Mucosa of stomach (tissue), 1 donor: ENCODE measurements around the gene NXT1.
"Not testable (repeated sequence)": the region's sequence is repeated elsewhere in the genome, so short reads cannot be mapped to it uniquely, and the experiment has no call there.

ENCODE experiments used
- H3K27me3 ChIP-seq: one replicate; pipeline ENCODE4 v1.7.0; 2013; ENCODE audit warnings: mild to moderate bottlenecking, low read length; ENCODE audit not compliant: control insufficient read depth, insufficient read depth
- H3K36me3 ChIP-seq: one replicate; pipeline ENCODE4 v1.7.0; 2013; ENCODE audit warnings: low read length; ENCODE audit not compliant: control insufficient read depth, insufficient read depth
- H3K4me1 ChIP-seq: one replicate; pipeline ENCODE4 v1.7.0; 2013; ENCODE audit warnings: mild to moderate bottlenecking, low read length; ENCODE audit not compliant: control insufficient read depth, insufficient read depth
- H3K4me3 ChIP-seq: one replicate; pipeline ENCODE4 v1.7.0; 2013; ENCODE audit warnings: low read length
- H3K9ac ChIP-seq: one replicate; pipeline ENCODE4 v1.7.0; 2013; ENCODE audit warnings: mild to moderate bottlenecking, low read length, moderate library complexity
- H3K9me3 ChIP-seq: one replicate; pipeline ENCODE4 v1.7.0; 2013; ENCODE audit warnings: mild to moderate bottlenecking, low read length, moderate library complexity; ENCODE audit not compliant: control insufficient read depth
- donor health status: Pancreatic carcinoma.

Gene NXT1

GRCh38 chr20:23334111-23334510, 16.5 kb upstream of the NXT1 start:
- no peaks in the 10 kb centered on the region for H3K36me3 ChIP-seq
- no peaks in the 10 kb centered on the region for H3K4me1 ChIP-seq
- no peaks in the 10 kb centered on the region for H3K9me3 ChIP-seq
- no peak overlapping the region for H3K4me3 ChIP-seq
- H3K9ac ChIP-seq: no peak overlapping the region
- H3K27me3 ChIP-seq: no peaks in the 10 kb centered on the region

- no peak overlapping the region for H3K4me3 ChIP-seq
- H3K4me1 ChIP-seq: no peaks in the 10 kb centered on the region
- no peaks in the 10 kb centered on the region for H3K27me3 ChIP-seq
- no peaks in the 10 kb centered on the region for H3K36me3 ChIP-seq
- no peak overlapping the region for H3K9ac ChIP-seq
- no peaks in the 10 kb centered on the region for H3K9me3 ChIP-seq
Measured at GRCh38 chr20:23335521-23335920, 15.1 kb upstream of the NXT1 start.

GRCh38 chr20:23336476-23336875, 14.1 kb upstream of the NXT1 start:
- Histone ChIP-seq H3K9me3 (no peaks in the 10 kb centered on the region), H3K36me3 (no peaks in the 10 kb centered on the region), H3K27me3 (no peaks in the 10 kb centered on the region), H3K4me1 (no peaks in the 10 kb centered on the region), H3K9ac (no peak overlapping the region), H3K4me3 (no peak overlapping the region)

- H3K27me3 ChIP-seq: no peaks in the 10 kb centered on the region
- H3K4me3 ChIP-seq: no peak overlapping the region
- H3K9me3 ChIP-seq: no peaks in the 10 kb centered on the region
Measured at GRCh38 chr20:23337312-23337711, 13.3 kb upstream of the NXT1 start.

GRCh38 chr20:23339986-23340385, 10.6 kb upstream of the NXT1 start:
- no peaks in the 10 kb centered on the region for H3K36me3 ChIP-seq
- H3K9ac ChIP-seq: no peak overlapping the region
- no peaks in the 10 kb centered on the region for H3K9me3 ChIP-seq
- H3K4me3 ChIP-seq: no peak overlapping the region
- no peaks in the 10 kb centered on the region for H3K4me1 ChIP-seq
- H3K27me3 ChIP-seq: no peaks in the 10 kb centered on the region

More at GRCh38 chr20:23337312-23337711, 13.3 kb upstream of the NXT1 start:
- H3K4me1 ChIP-seq: no peaks in the 10 kb centered on the region
- H3K36me3 ChIP-seq: no peaks in the 10 kb centered on the region
- H3K9ac ChIP-seq: no peak overlapping the region

- H3K36me3 ChIP-seq: no peaks in the 10 kb centered on the region
- H3K9ac ChIP-seq: no peak overlapping the region
- no peaks in the 10 kb centered on the region for H3K9me3 ChIP-seq
- no peak overlapping the region for H3K4me3 ChIP-seq
- H3K4me1 ChIP-seq: no peaks in the 10 kb centered on the region
- no peaks in the 10 kb centered on the region for H3K27me3 ChIP-seq
Measured at GRCh38 chr20:23340524-23340923, 10.1 kb upstream of the NXT1 start.

GRCh38 chr20:23341073-23341472, 9.5 kb upstream of the NXT1 start:
- Histone ChIP-seq H3K4me1 (no peaks in the 10 kb centered on the region), H3K9ac (no peak overlapping the region), H3K27me3 (no peaks in the 10 kb centered on the region), H3K36me3 (no peaks in the 10 kb centered on the region), H3K4me3 (no peak overlapping the region), H3K9me3 (no peaks in the 10 kb centered on the region)

GRCh38 chr20:23343590-23343989, 7.0 kb upstream of the NXT1 start:
- H3K27me3 ChIP-seq: no peaks in the 10 kb centered on the region
- H3K4me3 ChIP-seq: no peak overlapping the region
- H3K9ac ChIP-seq: no peak overlapping the region
- no peaks in the 10 kb centered on the region for H3K36me3 ChIP-seq
- no peaks in the 10 kb centered on the region for H3K9me3 ChIP-seq
- no peaks in the 10 kb centered on the region for H3K4me1 ChIP-seq

GRCh38 chr20:23344336-23344735, 6.3 kb upstream of the NXT1 start:
- Histone ChIP-seq H3K9ac (no peak overlapping the region), H3K36me3 (no peaks in the 10 kb centered on the region), H3K9me3 (no peaks in the 10 kb centered on the region), H3K27me3 (no peaks in the 10 kb centered on the region), H3K4me3 (no peak overlapping the region), H3K4me1 (peaks cover 3% of the 10 kb centered on the region)

- Histone ChIP-seq H3K4me1 (peaks cover 6% of the 10 kb centered on the region), H3K27me3 (no peaks in the 10 kb centered on the region), H3K9me3 (no peaks in the 10 kb centered on the region), H3K36me3 (no peaks in the 10 kb centered on the region), H3K4me3 (no peak overlapping the region), H3K9ac (no peak overlapping the region)
Measured at GRCh38 chr20:23346002-23346401, 4.6 kb upstream of the NXT1 start.

GRCh38 chr20:23347791-23348190, 2.8 kb upstream of the NXT1 start:
- Histone ChIP-seq H3K27me3 (no peaks in the 10 kb centered on the region), H3K4me3 (no peak overlapping the region), H3K9me3 (no peaks in the 10 kb centered on the region), H3K36me3 (no peaks in the 10 kb centered on the region), H3K9ac (no peak overlapping the region), H3K4me1 (peaks cover 18% of the 10 kb centered on the region)

- not testable (repeated sequence) for H3K9ac ChIP-seq, H3K36me3 ChIP-seq, H3K4me3 ChIP-seq, H3K27me3 ChIP-seq, H3K9me3 ChIP-seq
- peaks cover 18% of the 10 kb centered on the region for H3K4me1 ChIP-seq
Measured at GRCh38 chr20:23348510-23348909, 2.1 kb upstream of the NXT1 start.
